H9 (cell line): Measurements from ENCODE around the gene COG8. TPM values are rescaled to one million over a fixed set of nuclear protein-coding genes. Genes with fewer than 3 reads are reported as not detected.

Experiments
- DNase-seq: peaks from one replicate; pipeline ENCODE4 v3.0.0-alpha.2; 2017
- H2AFZ ChIP-seq: one replicate; pipeline ENCODE4 v1.6.1; 2013; ENCODE audit warnings: mild to moderate bottlenecking, low read length, control low read depth, moderate library complexity
- H2AK5ac ChIP-seq: 2 replicates; pipeline ENCODE4 v1.6.1; 2013; ENCODE audit warnings: low read length, control low read depth, mixed read lengths; ENCODE audit not compliant: insufficient read length
- H2BK120ac ChIP-seq: one replicate; pipeline ENCODE4 v1.6.1; 2013; ENCODE audit warnings: low read depth, mild to moderate bottlenecking, low read length, control low read depth, inconsistent platforms; ENCODE audit not compliant: poor library complexity, severe bottlenecking
- H2BK12ac ChIP-seq: 2 replicates; pipeline ENCODE4 v1.6.1; 2013; ENCODE audit warnings: low read length, control low read depth, mixed read lengths, low read depth; ENCODE audit not compliant: insufficient read length
- H2BK15ac ChIP-seq: 2 replicates; pipeline ENCODE4 v1.6.1; 2013; ENCODE audit warnings: low read depth, low read length, control low read depth
- H2BK20ac ChIP-seq: one replicate; pipeline ENCODE4 v1.6.1; 2013; ENCODE audit warnings: low read depth, mild to moderate bottlenecking, low read length, control low read depth, inconsistent platforms; ENCODE audit not compliant: poor library complexity, severe bottlenecking
- H2BK5ac ChIP-seq: 2 replicates; pipeline ENCODE4 v1.6.1; 2013; ENCODE audit warnings: low read length, control low read depth, mixed read lengths; ENCODE audit not compliant: insufficient read length
- H3K14ac ChIP-seq: 2 replicates; pipeline ENCODE4 v1.6.1; 2013; ENCODE audit warnings: low read length, control low read depth; ENCODE audit not compliant: insufficient read depth
- H3K18ac ChIP-seq: 2 replicates; pipeline ENCODE4 v1.6.1; 2013; ENCODE audit warnings: low read depth, mild to moderate bottlenecking, mixed read lengths, low read length, control low read depth; ENCODE audit not compliant: insufficient read length
- H3K23ac ChIP-seq: 2 replicates; pipeline ENCODE4 v1.6.1; 2013; ENCODE audit warnings: low read length, control low read depth, mixed read lengths, low read depth; ENCODE audit not compliant: insufficient read length
- H3K23me2 ChIP-seq: 2 replicates; pipeline ENCODE4 v1.6.1; 2013; ENCODE audit warnings: low read depth, mild to moderate bottlenecking, mixed read lengths, low read length, control low read depth; ENCODE audit not compliant: insufficient read length, poor library complexity, severe bottlenecking
- H3K27ac ChIP-seq: 2 replicates; pipeline ENCODE4 v1.5.1; 2013; ENCODE audit warnings: low read length, control low read depth, mixed read lengths, low read depth; ENCODE audit not compliant: insufficient read length
- H3K27me3 ChIP-seq: 2 replicates; pipeline ENCODE4 v1.6.1; 2013; ENCODE audit warnings: low read length, control low read depth, inconsistent platforms; ENCODE audit not compliant: insufficient read depth
- H3K4ac ChIP-seq: 2 replicates; pipeline ENCODE4 v1.6.1; 2013; ENCODE audit warnings: low read depth, mild to moderate bottlenecking, control low read depth, inconsistent platforms, low read length, moderate library complexity
- H3K4me1 ChIP-seq: 2 replicates; pipeline ENCODE4 v1.6.1; 2013; ENCODE audit warnings: low read length, control low read depth, inconsistent platforms; ENCODE audit not compliant: insufficient read depth
- H3K4me2 ChIP-seq: 2 replicates; pipeline ENCODE4 v1.6.1; 2013; ENCODE audit warnings: low read length, control low read depth, mixed read lengths; ENCODE audit not compliant: insufficient read length, insufficient read depth
- H3K56ac ChIP-seq: 2 replicates; pipeline ENCODE4 v1.6.1; 2013; ENCODE audit warnings: low read depth, mild to moderate bottlenecking, mixed read lengths, low read length, control low read depth; ENCODE audit not compliant: insufficient read length
- H3K79me1 ChIP-seq: 2 replicates; pipeline ENCODE4 v1.6.1; 2013; ENCODE audit warnings: low read depth, mild to moderate bottlenecking, moderate library complexity, low read length, control low read depth, inconsistent platforms; ENCODE audit not compliant: insufficient read depth, poor library complexity, severe bottlenecking
- H3K79me2 ChIP-seq: 2 replicates; pipeline ENCODE4 v1.6.1; 2013; ENCODE audit warnings: low read length, control low read depth, inconsistent platforms; ENCODE audit not compliant: insufficient read depth
- H3K9ac ChIP-seq: 2 replicates; pipeline ENCODE4 v1.6.1; 2013; ENCODE audit warnings: low read length, control low read depth, mixed read lengths; ENCODE audit not compliant: insufficient read length; ENCODE audit errors: extremely low read depth
- H3K9me3 ChIP-seq: one replicate; pipeline ENCODE4 v1.6.1; 2013; ENCODE audit warnings: low read depth, low read length, inconsistent platforms; ENCODE audit not compliant: control insufficient read depth
- H3T11ph ChIP-seq: one replicate; pipeline ENCODE4 v1.6.1; 2013; ENCODE audit warnings: mild to moderate bottlenecking, low read length, control low read depth, inconsistent platforms
- H4K20me1 ChIP-seq: one replicate; pipeline ENCODE4 v1.6.1; 2013; ENCODE audit not compliant: control insufficient read depth, insufficient read length, insufficient read depth
- H4K5ac ChIP-seq: 2 replicates; pipeline ENCODE4 v1.6.1; 2013; ENCODE audit warnings: low read depth, mild to moderate bottlenecking, mixed read lengths, low read length, control low read depth; ENCODE audit not compliant: insufficient read length
- H4K8ac ChIP-seq: replicated peaks from 2 replicates; pipeline ENCODE4 v1.6.1; 2013; ENCODE audit warnings: low read length, control low read depth, mixed read lengths, low read depth; ENCODE audit not compliant: insufficient read length
- H4K91ac ChIP-seq: 2 replicates; pipeline ENCODE4 v1.6.1; 2013; ENCODE audit warnings: low read depth, mild to moderate bottlenecking, moderate library complexity, mixed read lengths, low read length, control low read depth; ENCODE audit not compliant: insufficient read length
- H3K27ac Mint-ChIP-seq, 3 experiments: 2 replicates in 2 of 3; 3 replicates in 1 of 3; pipeline ENCODE4 v1.8.0; 2020 to 2021; ENCODE audit warnings: mixed read lengths in 3 of 3, mild to moderate bottlenecking in 1 of 3, moderate library complexity in 1 of 3
- H3K27me3 Mint-ChIP-seq: 2 replicates; pipeline ENCODE4 v1.8.0; 2021; ENCODE audit warnings: low read depth, mild to moderate bottlenecking, moderate library complexity, mixed read lengths
- H3K36me3 Mint-ChIP-seq, 3 experiments: 2 replicates in 2 of 3; 3 replicates in 1 of 3; pipeline ENCODE4 v1.8.0; 2020 to 2021; ENCODE audit warnings: low read depth in 3 of 3, mixed read lengths in 3 of 3; ENCODE audit not compliant: insufficient read depth in 1 of 3
- H3K4me1 Mint-ChIP-seq, 2 experiments: 2 replicates each; pipeline ENCODE4 v1.8.0; 2020; ENCODE audit warnings: mixed read lengths in 2 of 2
- H3K4me3 Mint-ChIP-seq, 2 experiments: 2 replicates in 1 of 2; 3 replicates in 1 of 2; pipeline ENCODE4 v1.8.0; 2020 to 2021; ENCODE audit warnings: mild to moderate bottlenecking in 2 of 2, mixed read lengths in 2 of 2, moderate library complexity in 1 of 2
- H3K9me3 Mint-ChIP-seq, 2 experiments: 2 replicates in 1 of 2; 3 replicates in 1 of 2; pipeline ENCODE4 v1.8.0; 2020; ENCODE audit warnings: mild to moderate bottlenecking in 2 of 2, mixed read lengths in 2 of 2, moderate library complexity in 1 of 2
- CTCF ChIP-seq: fragments of 200-600 bp; sonication (generic); conservative IDR thresholded peaks from 3 replicates; pipeline ENCODE4 v1.8.0; 2021; ENCODE audit warnings: antibody characterized with exemption, mild to moderate bottlenecking
- WGBS: extraction: QIAGEN DNeasy Blood & Tissue Kit; methylation state at CpG from one replicate; pipeline ENCODE4 v1.1.7; 2013; ENCODE audit warnings: missing lambda C conversion rate, low lambda C conversion rate, mixed read lengths; ENCODE audit not compliant: insufficient read length; ENCODE audit errors: extremely low coverage; 5-methylcytosine and 5-hydroxymethylcytosine counted together
- total RNA-seq: library from RNA; stranded (reverse); gene quantifications from 2 replicates; pipeline ENCODE4 v1.2.1, GENCODE V29; 2021

Gene COG8
- total RNA-seq, 1 experiment from 2014 or later, result 52.3 TPM

DNA sequence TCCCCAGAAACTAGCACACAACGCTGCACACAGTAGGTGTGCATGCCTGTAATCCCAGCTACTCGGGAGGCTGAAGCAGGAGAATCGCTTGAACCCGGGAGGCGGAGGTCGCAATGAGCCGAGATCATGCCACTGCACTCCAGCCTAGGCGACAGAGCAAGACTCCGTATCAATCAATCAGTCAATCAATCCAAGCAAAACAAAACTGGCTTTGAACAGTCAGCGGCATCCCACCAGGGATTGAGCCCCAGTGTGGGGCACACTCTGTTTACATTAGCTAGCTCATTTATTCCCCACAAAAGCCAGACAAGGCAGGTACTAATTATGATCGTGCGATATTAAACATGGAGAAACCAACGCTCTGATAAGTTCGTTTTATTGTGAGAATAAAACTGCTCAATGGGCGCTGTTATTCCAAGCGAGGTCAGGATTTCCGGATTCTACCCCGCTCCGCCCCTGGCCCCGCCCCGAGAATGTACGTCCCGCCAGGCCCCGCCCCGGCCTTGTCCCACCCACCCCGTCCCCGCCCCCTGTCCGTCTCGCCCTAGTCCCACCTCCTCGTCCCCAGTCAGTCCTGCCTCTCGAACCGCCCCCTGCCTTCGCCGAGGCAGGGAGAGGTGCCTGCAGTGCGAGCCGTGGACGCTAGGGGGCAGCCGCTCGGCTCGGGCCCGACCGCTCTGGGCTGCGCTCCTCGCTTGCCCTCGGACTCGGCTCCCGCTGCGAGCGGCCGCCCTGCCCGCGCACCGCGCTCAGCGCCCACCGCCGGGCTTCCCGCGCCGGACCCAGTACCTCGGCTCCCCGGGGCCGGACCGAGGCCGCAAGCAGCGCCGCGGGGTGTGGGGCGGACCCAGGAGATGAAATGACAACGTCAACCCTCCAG is 28.5 kb downstream of the COG8 start, which contains the start of gene VPS4A:
TSS of gene VPS4A (plus strand) at position 698 of the 880 bp plus-strand sequence. CDS start at position 860, 162 bp downstream.
- no CpG with 5 or more reads among the region's 70 CpGs for WGBS
- peak; percentile 96 for DNase-seq
- H2BK20ac ChIP-seq, result no peak within 1 kb of the TSS
- H3K23me2 ChIP-seq, result peaks cover 6% of the 10 kb centered on the region
- TF ChIP-seq CTCF, result peak; percentile 84
- H4K8ac ChIP-seq, result no peak within 1 kb of the TSS
- H4K91ac ChIP-seq, result no peak within 1 kb of the TSS
- H2AFZ ChIP-seq, result no peak within 1 kb of the TSS
- no peak within 1 kb of the TSS for H4K5ac ChIP-seq
- H3K79me1 ChIP-seq, result peaks cover 7% of the 10 kb centered on the region
- peak within 1 kb of the TSS; percentile 50; the same call in 1 of the 2 replicates for H3K14ac ChIP-seq
- no peak within 1 kb of the TSS for H2AK5ac ChIP-seq
- no peak within 1 kb of the TSS for H2BK120ac ChIP-seq
- no peak within 1 kb of the TSS for H2BK12ac ChIP-seq
- H3K27ac ChIP-seq, result no peak within 1 kb of the TSS
- H3K56ac ChIP-seq, result no peak within 1 kb of the TSS
- H3K4me3 Mint-ChIP-seq, result peak within 1 kb of the TSS; percentile 100
- peak within 1 kb of the TSS; percentile 42 for H3K4me2 ChIP-seq
- H3K4me1 ChIP-seq, result peaks cover 2% of the 10 kb centered on the region; the same call in 1 of the 2 replicates
- H3K27me3 ChIP-seq, result no peaks in the 10 kb centered on the region
- no peaks in the 10 kb centered on the region for H3K9me3 ChIP-seq
- peaks cover 7 to 10% of the 10 kb centered on the region in 2 experiments for H3K4me1 Mint-ChIP-seq
- H3K23ac ChIP-seq, result no peak within 1 kb of the TSS
- H2BK5ac ChIP-seq, result no peak within 1 kb of the TSS
- H3K4ac ChIP-seq, result no peak within 1 kb of the TSS
- H3K18ac ChIP-seq, result no peak within 1 kb of the TSS
- peaks cover 15 to 27% (median 17%) of the 10 kb centered on the region in 3 experiments; a peak in 6 of 7 replicates for H3K36me3 Mint-ChIP-seq
- no peak within 1 kb of the TSS for H2BK15ac ChIP-seq
- no peaks in the 10 kb centered on the region; a peak in 2 of 5 replicates for H3K9me3 Mint-ChIP-seq
- peaks cover 3% of the 10 kb centered on the region; the same call in 1 of the 2 replicates for H3K79me2 ChIP-seq
- no peaks in the 10 kb centered on the region for H4K20me1 ChIP-seq
- H3K9ac ChIP-seq, result peak within 1 kb of the TSS; percentile 45
- H3T11ph ChIP-seq, result no peak within 1 kb of the TSS
- no peaks in the 10 kb centered on the region; the same call in 1 of the 2 replicates for H3K27me3 Mint-ChIP-seq
- H3K27ac Mint-ChIP-seq, result peak within 1 kb of the TSS; percentile 89 to 96 (median 95)
